Glutamatergic neuron (in vitro differentiated cells): ENCODE data around the gene LACTB. TPM values are rescaled to one million over a fixed set of nuclear protein-coding genes. Genes with fewer than 3 reads are reported as not detected.

Experiments
- DNase-seq: peaks from one replicate; pipeline ENCODE4 v3.0.0; 2022
- H3K27ac Mint-ChIP-seq: one replicate; pipeline ENCODE4 v1.8.0; 2020; ENCODE audit warnings: mild to moderate bottlenecking, mixed read lengths, inconsistent platforms; ENCODE audit not compliant: unreplicated experiment
- H3K27me3 Mint-ChIP-seq: one replicate; pipeline ENCODE4 v1.8.0; 2020; ENCODE audit warnings: mild to moderate bottlenecking, moderate library complexity, mixed read lengths, inconsistent platforms; ENCODE audit not compliant: unreplicated experiment
- H3K36me3 Mint-ChIP-seq: one replicate; pipeline ENCODE4 v1.8.0; 2020; ENCODE audit warnings: mild to moderate bottlenecking, mixed read lengths, inconsistent platforms; ENCODE audit not compliant: unreplicated experiment
- H3K4me1 Mint-ChIP-seq: one replicate; pipeline ENCODE4 v1.8.0; 2020; ENCODE audit warnings: mild to moderate bottlenecking, low read depth, mixed read lengths, inconsistent platforms; ENCODE audit not compliant: unreplicated experiment
- H3K4me3 Mint-ChIP-seq: one replicate; pipeline ENCODE4 v1.8.0; 2020; ENCODE audit warnings: mild to moderate bottlenecking, mixed read lengths, inconsistent platforms; ENCODE audit not compliant: unreplicated experiment
- H3K9me3 Mint-ChIP-seq: one replicate; pipeline ENCODE4 v1.8.0; 2020; ENCODE audit warnings: mild to moderate bottlenecking, moderate library complexity, mixed read lengths, inconsistent platforms; ENCODE audit not compliant: unreplicated experiment
- CTCF ChIP-seq: fragments of 200-600 bp; sonication (generic); IDR thresholded peaks from one replicate; pipeline ENCODE4 v1.5.0; 2021; ENCODE audit not compliant: partially characterized antibody, unreplicated experiment
- total RNA-seq: library from RNA; stranded (reverse); fragmentation: NEBNext Ultra II Directional; extraction: Animal tissue kit (Norgen Biotek cat#: 25700); gene quantifications from one replicate; pipeline ENCODE4 v1.2.1, GENCODE V29; 2021; ENCODE audit not compliant: unreplicated experiment

Gene LACTB
- total RNA-seq, 1 donor from 2014 or later: 20.1 TPM

- peaks cover 1% of the 10 kb centered on the region for H3K9me3 Mint-ChIP-seq
- H3K27ac Mint-ChIP-seq: no peak overlapping the region
- DNase-seq: no peak
- H3K36me3 Mint-ChIP-seq: no peaks in the 10 kb centered on the region
- no peak overlapping the region for H3K4me3 Mint-ChIP-seq
- peaks cover 15% of the 10 kb centered on the region for H3K4me1 Mint-ChIP-seq
- H3K27me3 Mint-ChIP-seq: no peaks in the 10 kb centered on the region
- TF ChIP-seq CTCF: no peak
These were observed 54.6 kb downstream of the LACTB start for GRCh38 chr15:63176302-63176701.

- no peak for TF ChIP-seq CTCF
- Mint-ChIP-seq H3K4me1 (peaks cover 10% of the 10 kb centered on the region), H3K9me3 (peaks cover 1% of the 10 kb centered on the region), H3K27me3 (no peaks in the 10 kb centered on the region), H3K36me3 (no peaks in the 10 kb centered on the region), H3K27ac (no peak overlapping the region), H3K4me3 (no peak overlapping the region)
- no peak for DNase-seq
These were observed 56.4 kb downstream of the LACTB start for GRCh38 chr15:63178034-63178433.

- TF ChIP-seq CTCF: no peak
- Mint-ChIP-seq H3K36me3 (no peaks in the 10 kb centered on the region), H3K27me3 (no peaks in the 10 kb centered on the region), H3K4me1 (peaks cover 18% of the 10 kb centered on the region), H3K9me3 (peaks cover 1% of the 10 kb centered on the region), H3K4me3 (no peak overlapping the region), H3K27ac (no peak overlapping the region)
- DNase-seq: no peak
These were observed 59.1 kb downstream of the LACTB start for GRCh38 chr15:63180746-63181145.

- Mint-ChIP-seq H3K36me3 (no peaks in the 10 kb centered on the region), H3K27ac (no peak overlapping the region), H3K9me3 (peaks cover 1% of the 10 kb centered on the region), H3K4me3 (no peak overlapping the region), H3K27me3 (no peaks in the 10 kb centered on the region), H3K4me1 (peaks cover 20% of the 10 kb centered on the region)
- no peak for DNase-seq
- TF ChIP-seq CTCF: no peak
These were observed 60.0 kb downstream of the LACTB start for GRCh38 chr15:63181648-63182047.

GRCh38 chr15:63185206-63185605, 63.5 kb downstream of the LACTB start:
- no peak for TF ChIP-seq CTCF
- H3K4me3 Mint-ChIP-seq: peak overlapping the region; percentile 44
- H3K27ac Mint-ChIP-seq: peak overlapping the region; percentile 89
- H3K27me3 Mint-ChIP-seq: peaks cover 4% of the 10 kb centered on the region
- peak; percentile 40 for DNase-seq
- H3K36me3 Mint-ChIP-seq: no peaks in the 10 kb centered on the region
- H3K4me1 Mint-ChIP-seq: peaks cover 22% of the 10 kb centered on the region
- no peaks in the 10 kb centered on the region for H3K9me3 Mint-ChIP-seq
